Mesenchymal stem cell (in vitro differentiated cells and primary cell): ENCODE results near the gene GPM6B.

Experiments used
- DNase-seq: peaks from one replicate; pipeline ENCODE4 v3.0.0-alpha.2; 2013
- H2AFZ ChIP-seq: one replicate; pipeline ENCODE4 v1.6.1; 2013; ENCODE audit warnings: low read depth, mild to moderate bottlenecking, control low read depth, inconsistent platforms, low read length, moderate library complexity
- H2AK5ac ChIP-seq: 2 replicates; pipeline ENCODE4 v1.6.1; 2013; ENCODE audit warnings: low read length, moderate library complexity, mild to moderate bottlenecking, inconsistent platforms; ENCODE audit not compliant: severe bottlenecking
- H2BK120ac ChIP-seq: one replicate; pipeline ENCODE4 v1.6.1; 2013; ENCODE audit warnings: low read depth, mild to moderate bottlenecking, inconsistent platforms, low read length, moderate library complexity
- H2BK12ac ChIP-seq, 2 experiments: one replicate each; pipeline ENCODE4 v1.6.1; 2013; ENCODE audit warnings: inconsistent platforms in 2 of 2, low read length in 2 of 2, mild to moderate bottlenecking in 2 of 2, moderate library complexity in 2 of 2, control low read depth in 1 of 2
- H2BK15ac ChIP-seq: one replicate; pipeline ENCODE4 v1.6.1; 2013; ENCODE audit warnings: mild to moderate bottlenecking, low read depth, inconsistent platforms; ENCODE audit not compliant: poor library complexity, severe bottlenecking
- H2BK5ac ChIP-seq: 2 replicates; pipeline ENCODE4 v1.6.1; 2013; ENCODE audit warnings: low read depth, mild to moderate bottlenecking, low read length, control low read depth, inconsistent platforms; ENCODE audit not compliant: poor library complexity, severe bottlenecking
- H3K14ac ChIP-seq, 2 experiments: one replicate each; pipeline ENCODE4 v1.6.1; 2013; ENCODE audit warnings: inconsistent platforms in 2 of 2, low read length in 2 of 2, control low read depth in 1 of 2, mild to moderate bottlenecking in 1 of 2, moderate library complexity in 1 of 2
- H3K18ac ChIP-seq, 2 experiments: one replicate each; pipeline ENCODE4 v1.6.1; 2013; ENCODE audit warnings: inconsistent platforms in 2 of 2, low read length in 2 of 2, control low read depth in 1 of 2, low read depth in 1 of 2, mild to moderate bottlenecking in 1 of 2
- H3K23ac ChIP-seq, 2 experiments: one replicate each; pipeline ENCODE4 v1.6.1; 2013; ENCODE audit warnings: inconsistent platforms in 2 of 2, low read length in 2 of 2, mild to moderate bottlenecking in 2 of 2, moderate library complexity in 2 of 2, control low read depth in 1 of 2
- H3K27ac ChIP-seq: 2 replicates; pipeline ENCODE4 v1.5.1; 2013; ENCODE audit warnings: mild to moderate bottlenecking, moderate library complexity, low read length, control low read depth, inconsistent platforms; ENCODE audit not compliant: poor library complexity, severe bottlenecking
- H3K27me3 ChIP-seq, 2 experiments: 2 replicates each; pipeline versions ENCODE4 v1.6.1 to v1.7.0; 2013; ENCODE audit warnings: low read length in 2 of 2, mild to moderate bottlenecking in 2 of 2, moderate library complexity in 2 of 2, control low read depth in 1 of 2, inconsistent platforms in 1 of 2; ENCODE audit not compliant: control insufficient read depth in 1 of 2, insufficient read depth in 1 of 2
- H3K36me3 ChIP-seq, 2 experiments: 2 replicates each; pipeline versions ENCODE4 v1.6.1 to v1.7.0; 2013; ENCODE audit warnings: low read length in 2 of 2, control low read depth in 1 of 2, inconsistent platforms in 1 of 2, low read depth in 1 of 2, mild to moderate bottlenecking in 1 of 2; ENCODE audit not compliant: insufficient read depth in 2 of 2, control insufficient read depth in 1 of 2
- H3K4ac ChIP-seq, 2 experiments: one replicate each; pipeline ENCODE4 v1.6.1; 2013; ENCODE audit warnings: inconsistent platforms in 2 of 2, low read length in 2 of 2, mild to moderate bottlenecking in 2 of 2, moderate library complexity in 2 of 2, control low read depth in 1 of 2, low read depth in 1 of 2
- H3K4me1 ChIP-seq: 2 replicates; pipeline ENCODE4 v1.6.1; 2013; ENCODE audit warnings: low read depth, low read length, control low read depth; ENCODE audit not compliant: control insufficient read depth, insufficient read depth
- H3K4me2 ChIP-seq: 2 replicates; pipeline ENCODE4 v1.6.1; 2013; ENCODE audit warnings: low read length, mild to moderate bottlenecking, inconsistent platforms; ENCODE audit not compliant: poor library complexity, severe bottlenecking
- H3K4me3 ChIP-seq, 2 experiments: 2 replicates each; pipeline versions ENCODE4 v1.5.1 to v1.7.0; 2013; ENCODE audit warnings: low read length in 2 of 2, mild to moderate bottlenecking in 2 of 2, control low read depth in 1 of 2, low read depth in 1 of 2; ENCODE audit not compliant: insufficient read depth in 1 of 2
- H3K79me1 ChIP-seq: replicated peaks from 2 replicates; pipeline ENCODE4 v1.6.1; 2013; ENCODE audit warnings: mild to moderate bottlenecking, control low read depth, low read length, inconsistent platforms; ENCODE audit not compliant: poor library complexity, severe bottlenecking
- H3K9ac ChIP-seq: 2 replicates; pipeline ENCODE4 v1.7.0; 2013; ENCODE audit warnings: mild to moderate bottlenecking, low read length, moderate library complexity
- H3K9me3 ChIP-seq: 2 replicates; pipeline ENCODE4 v1.7.0; 2013; ENCODE audit warnings: mild to moderate bottlenecking, low read length; ENCODE audit not compliant: control insufficient read depth
- H4K8ac ChIP-seq: one replicate; pipeline ENCODE4 v1.6.1; 2013; ENCODE audit warnings: inconsistent platforms, mild to moderate bottlenecking, low read length, moderate library complexity
- H4K91ac ChIP-seq: one replicate; pipeline ENCODE4 v1.6.1; 2013; ENCODE audit warnings: mild to moderate bottlenecking, low read length, inconsistent platforms
- whole genome bisulfite sequencing: methylation state at CpG from one replicate; pipeline ENCODE4 v1.1.7; 2013; ENCODE audit warnings: mixed read lengths; 5-methylcytosine and 5-hydroxymethylcytosine counted together

Gene GPM6B

DNA sequence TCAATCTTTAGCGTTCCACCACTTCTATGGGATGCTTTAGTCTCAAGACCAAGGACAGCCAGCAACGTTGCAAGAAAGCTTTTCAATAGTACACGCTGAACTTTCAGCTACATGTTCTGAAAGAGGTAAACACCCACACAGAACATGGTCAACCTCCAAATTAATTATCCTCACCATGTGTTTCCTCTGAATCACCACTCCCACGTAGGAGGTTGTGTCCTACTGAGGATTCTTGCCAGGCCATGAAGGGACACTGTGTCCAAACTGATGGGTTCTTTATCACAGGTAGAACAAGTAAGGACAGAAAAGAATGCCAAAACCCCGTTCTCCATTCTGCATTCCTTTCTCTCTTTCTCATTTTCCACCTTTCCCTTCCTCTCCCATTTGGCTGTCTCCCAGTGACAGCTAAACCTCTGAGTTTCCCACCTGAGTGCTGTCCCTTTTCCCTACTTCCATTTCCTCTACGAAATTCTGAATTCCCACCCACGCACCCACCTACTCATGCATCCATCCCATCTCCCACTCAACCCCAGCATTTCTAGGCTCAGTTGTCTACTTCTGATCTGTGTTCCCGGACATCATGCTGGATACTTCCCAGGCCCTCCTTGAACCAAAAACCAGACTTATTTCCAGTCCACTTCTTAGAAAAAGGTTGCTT lies 29.0 kb upstream of the GPM6B start:
- Histone ChIP-seq H3K79me1 (no peaks in the 10 kb centered on the region), H3K27me3 (peaks cover 0 to 32% of the 10 kb centered on the region in 2 experiments), H4K8ac (no peak overlapping the region), H3K4me2 (no peak overlapping the region), H2BK5ac (no peak overlapping the region), H3K27ac (no peak overlapping the region), H3K23ac (no peak overlapping the region), H2BK12ac (no peak overlapping the region), H3K14ac (no peak overlapping the region), H3K4me1 (no peaks in the 10 kb centered on the region), H3K9me3 (no peaks in the 10 kb centered on the region), H2AK5ac (no peak overlapping the region), H2BK120ac (no peak overlapping the region), H2AFZ (no peak overlapping the region), H2BK15ac (no peak overlapping the region), H3K18ac (no peak overlapping the region), H3K4me3 (no peak overlapping the region), H3K36me3 (no peaks in the 10 kb centered on the region), H3K4ac (no peak overlapping the region), H3K9ac (no peak overlapping the region), H4K91ac (no peak overlapping the region)
- DNase-seq = no peak
- WGBS = 83% methylated on average over 8 of the region's 8 CpGs

DNA sequence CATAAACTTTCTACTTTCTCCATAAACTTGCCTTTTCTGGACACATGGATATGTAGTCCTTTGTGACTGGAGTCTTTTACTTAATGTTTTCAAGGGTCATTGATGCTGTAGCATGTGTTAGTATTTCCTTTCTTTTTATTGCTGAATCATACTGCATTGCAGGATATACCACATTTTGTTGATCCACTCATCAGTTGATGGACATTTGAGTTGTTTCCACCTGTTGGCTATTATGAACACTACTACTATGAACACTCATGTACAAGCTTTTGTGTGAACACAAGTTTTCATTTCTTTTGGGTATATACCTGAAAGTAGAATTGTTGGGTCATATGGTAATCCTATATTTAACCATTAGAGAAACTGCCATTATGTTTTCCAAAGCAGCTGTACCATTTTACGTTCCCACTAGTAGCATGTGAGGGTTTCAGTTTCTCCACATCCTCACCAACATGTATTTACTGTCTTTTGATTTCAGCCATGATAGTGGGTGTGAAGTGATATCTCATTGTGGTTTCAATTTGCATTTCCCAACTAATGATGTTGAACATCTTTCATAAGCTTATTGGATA lies 26.3 kb upstream of the GPM6B start:
- Histone ChIP-seq H2AFZ (no peak overlapping the region), H3K27me3 (peaks cover 0 to 41% of the 10 kb centered on the region in 2 experiments), H3K4me2 (no peak overlapping the region), H3K4me3 (no peak overlapping the region), H3K36me3 (no peaks in the 10 kb centered on the region), H4K8ac (no peak overlapping the region), H2BK5ac (no peak overlapping the region), H2BK120ac (no peak overlapping the region), H3K9ac (no peak overlapping the region), H3K9me3 (no peaks in the 10 kb centered on the region), H2AK5ac (no peak overlapping the region), H3K27ac (no peak overlapping the region), H3K18ac (no peak overlapping the region), H3K4ac (no peak overlapping the region), H2BK15ac (no peak overlapping the region), H4K91ac (no peak overlapping the region), H3K4me1 (no peaks in the 10 kb centered on the region), H3K23ac (no peak overlapping the region), H2BK12ac (no peak overlapping the region), H3K14ac (no peak overlapping the region), H3K79me1 (no peaks in the 10 kb centered on the region)
- no CpG with 5 or more reads among the region's 1 CpG for WGBS
- DNase-seq = no peak

DNA sequence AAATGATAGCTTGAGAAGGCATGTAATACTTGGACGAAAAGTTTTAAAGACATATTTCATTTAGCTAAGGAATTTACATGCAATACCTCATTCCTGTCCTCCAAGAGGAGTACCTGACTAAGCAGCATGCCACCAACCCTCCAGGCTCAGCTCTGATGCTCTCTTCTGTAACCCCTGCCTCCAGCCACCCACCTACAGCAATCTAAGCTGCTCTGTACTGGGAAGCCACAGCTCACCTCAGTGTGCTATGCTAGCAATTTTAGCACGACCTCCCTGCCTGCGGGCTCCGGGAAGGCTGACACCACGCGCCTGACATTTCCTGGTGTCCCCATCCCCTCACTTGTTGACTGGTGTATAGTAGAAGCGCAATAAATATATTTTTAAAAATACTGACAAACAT lies 23.2 kb upstream of the GPM6B start:
- Histone ChIP-seq H3K9ac (no peak overlapping the region), H3K36me3 (no peaks in the 10 kb centered on the region), H2AK5ac (no peak overlapping the region), H3K14ac (no peak overlapping the region), H3K27ac (no peak overlapping the region), H4K91ac (no peak overlapping the region), H3K4me3 (no peak overlapping the region), H3K23ac (no peak overlapping the region), H2AFZ (no peak overlapping the region), H3K18ac (no peak overlapping the region), H4K8ac (no peak overlapping the region), H3K27me3 (peaks cover 0 to 47% of the 10 kb centered on the region in 2 experiments), H2BK120ac (no peak overlapping the region), H3K4me1 (peaks cover 2% of the 10 kb centered on the region), H3K9me3 (no peaks in the 10 kb centered on the region), H3K4ac (no peak overlapping the region), H2BK12ac (no peak overlapping the region), H2BK15ac (no peak overlapping the region), H3K79me1 (no peaks in the 10 kb centered on the region), H2BK5ac (no peak overlapping the region), H3K4me2 (no peak overlapping the region)
- DNase-seq = no peak
- 100% methylated on average over 1 of the region's 7 CpGs for WGBS

DNA sequence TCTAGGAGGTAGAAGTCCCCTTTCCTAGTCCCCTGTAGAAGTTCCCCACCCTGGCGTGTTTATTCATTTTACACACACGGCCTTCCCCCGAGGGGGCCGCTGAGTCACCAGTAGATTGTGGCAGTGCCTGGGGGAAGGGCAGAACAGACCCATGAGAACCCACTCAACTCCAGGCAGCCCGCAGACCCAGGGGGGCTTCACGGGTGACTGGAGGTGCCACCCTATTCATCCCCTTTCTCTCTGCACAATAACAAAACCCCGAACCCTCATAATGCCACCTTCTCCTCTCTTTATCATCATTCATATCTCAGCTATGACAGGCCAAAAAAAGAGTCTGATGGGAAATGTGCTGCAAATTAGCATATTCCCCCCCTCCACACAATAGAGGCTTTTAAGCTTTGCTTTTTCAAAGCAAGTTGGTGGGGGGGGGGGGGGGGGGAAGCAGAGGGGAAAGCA lies 20.4 kb upstream of the GPM6B start:
- no peaks in the 10 kb centered on the region for H3K79me1 ChIP-seq
- H4K8ac ChIP-seq = no peak overlapping the region
- H2BK15ac ChIP-seq = no peak overlapping the region
- H3K23ac ChIP-seq = no peak overlapping the region
- no peaks in the 10 kb centered on the region for H3K9me3 ChIP-seq
- peaks cover 0 to 48% of the 10 kb centered on the region in 2 experiments for H3K27me3 ChIP-seq
- H3K4ac ChIP-seq = no peak overlapping the region
- peak; percentile 15 for DNase-seq
- no peak overlapping the region for H3K14ac ChIP-seq
- H2BK5ac ChIP-seq = no peak overlapping the region
- H2BK12ac ChIP-seq = no peak overlapping the region
- 0% methylated on average over 5 of the region's 7 CpGs for WGBS
- H3K18ac ChIP-seq = no peak overlapping the region
- no peak overlapping the region for H2AK5ac ChIP-seq
- peak overlapping the region; percentile 45 for H3K4me2 ChIP-seq
- no peak overlapping the region for H3K9ac ChIP-seq
- H3K27ac ChIP-seq = no peak overlapping the region
- peaks cover 2% of the 10 kb centered on the region for H3K4me1 ChIP-seq
- no peak overlapping the region for H4K91ac ChIP-seq
- H2AFZ ChIP-seq = no peak overlapping the region
- H3K4me3 ChIP-seq = no peak overlapping the region
- no peaks in the 10 kb centered on the region for H3K36me3 ChIP-seq
- H2BK120ac ChIP-seq = no peak overlapping the region
